BJ (cell line): ENCODE data around the gene FBXO21. TPM values are rescaled to one million over a fixed set of nuclear protein-coding genes. Genes with fewer than 3 reads are reported as not detected.

Experiments
- CTCF ChIA-PET: fragments of 350-600 bp; formaldehyde crosslinking; extraction: SDS; loops from one replicate; lab custom pipeline; 2021; ENCODE audit warnings: antibody characterized with exemption, inconsistent platforms; lab: Yijun Ruan, JAX
- POLR2A ChIA-PET: fragments of 300-600 bp; sonication (Branson Sonifier 250); formaldehyde crosslinking; extraction: SDS; loops from one replicate; lab custom pipeline; 2021; ENCODE audit warnings: antibody characterized with exemption; lab: Charles Lee
- DNase-seq: peaks from one replicate; pipeline ENCODE4 v3.0.0-alpha.2; 2011; ENCODE audit warnings: low read depth
- H3K27me3 ChIP-seq: 2 replicates; pipeline ENCODE4 v1.6.0; 2011; ENCODE audit warnings: low read length; ENCODE audit not compliant: control insufficient read depth, insufficient read depth
- H3K36me3 ChIP-seq: 2 replicates; pipeline ENCODE4 v1.5.1; 2011; ENCODE audit warnings: low read length; ENCODE audit not compliant: control insufficient read depth, insufficient read depth
- H3K4me3 ChIP-seq: 2 replicates; pipeline ENCODE4 v1.5.1; 2011; ENCODE audit warnings: low read depth, mild to moderate bottlenecking, control low read depth, low read length
- polyA plus RNA-seq: library from polyadenylated mRNA; depleted of rRNA; stranded (reverse); fragments of >200 nt; gene quantifications from 2 replicates; pipeline ENCODE4 v1.2.3, GENCODE V29; 2011
- TF ChIP-seq, protein P1 (sequence below): IDR thresholded peaks from 2 replicates; pipeline ENCODE4 v1.5.1; 2011; ENCODE audit warnings: low read depth, mild to moderate bottlenecking, control low read depth, inconsistent platforms, low read length, moderate library complexity; ENCODE audit not compliant: insufficient read depth

The FBXO21 gene
- polyA plus RNA-seq, 1 experiment, result 28.9 TPM

DNA sequence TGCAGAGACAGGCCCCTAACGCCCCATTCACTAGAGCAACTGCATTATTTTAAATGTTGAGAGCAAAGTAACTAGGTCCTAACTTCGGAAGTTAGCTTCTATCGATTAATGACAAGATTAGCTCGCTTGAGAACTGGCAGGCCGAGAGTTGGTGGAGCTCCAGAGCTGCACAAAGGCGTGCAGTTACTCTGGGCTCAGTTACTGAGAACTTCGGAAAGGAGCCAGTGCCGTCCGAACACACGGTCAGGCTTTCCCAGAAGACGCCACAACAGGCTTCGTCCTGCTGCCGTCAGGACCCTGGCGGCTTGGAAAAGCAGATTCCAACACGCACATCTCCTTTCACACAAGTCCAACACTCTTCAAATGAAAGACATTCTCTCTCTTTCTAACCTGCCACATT lies 45.7 kb downstream of the FBXO21 start:
- DNase-seq, result no peak
- Histone ChIP-seq H3K36me3 (peaks cover 10% of the 10 kb centered on the region), H3K27me3 (no peaks in the 10 kb centered on the region), H3K4me3 (no peak overlapping the region)
- ChIA-PET POLR2A (no interaction called here), CTCF (interaction anchor here (1.3 kb wide), 1 partner anchor 10 kb away, joined by 5 read pairs; no protein-coding TSS in a partner anchor)
- TF ChIP-seq, protein P1, sequence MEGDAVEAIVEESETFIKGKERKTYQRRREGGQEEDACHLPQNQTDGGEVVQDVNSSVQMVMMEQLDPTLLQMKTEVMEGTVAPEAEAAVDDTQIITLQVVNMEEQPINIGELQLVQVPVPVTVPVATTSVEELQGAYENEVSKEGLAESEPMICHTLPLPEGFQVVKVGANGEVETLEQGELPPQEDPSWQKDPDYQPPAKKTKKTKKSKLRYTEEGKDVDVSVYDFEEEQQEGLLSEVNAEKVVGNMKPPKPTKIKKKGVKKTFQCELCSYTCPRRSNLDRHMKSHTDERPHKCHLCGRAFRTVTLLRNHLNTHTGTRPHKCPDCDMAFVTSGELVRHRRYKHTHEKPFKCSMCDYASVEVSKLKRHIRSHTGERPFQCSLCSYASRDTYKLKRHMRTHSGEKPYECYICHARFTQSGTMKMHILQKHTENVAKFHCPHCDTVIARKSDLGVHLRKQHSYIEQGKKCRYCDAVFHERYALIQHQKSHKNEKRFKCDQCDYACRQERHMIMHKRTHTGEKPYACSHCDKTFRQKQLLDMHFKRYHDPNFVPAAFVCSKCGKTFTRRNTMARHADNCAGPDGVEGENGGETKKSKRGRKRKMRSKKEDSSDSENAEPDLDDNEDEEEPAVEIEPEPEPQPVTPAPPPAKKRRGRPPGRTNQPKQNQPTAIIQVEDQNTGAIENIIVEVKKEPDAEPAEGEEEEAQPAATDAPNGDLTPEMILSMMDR, result no peak

DNA sequence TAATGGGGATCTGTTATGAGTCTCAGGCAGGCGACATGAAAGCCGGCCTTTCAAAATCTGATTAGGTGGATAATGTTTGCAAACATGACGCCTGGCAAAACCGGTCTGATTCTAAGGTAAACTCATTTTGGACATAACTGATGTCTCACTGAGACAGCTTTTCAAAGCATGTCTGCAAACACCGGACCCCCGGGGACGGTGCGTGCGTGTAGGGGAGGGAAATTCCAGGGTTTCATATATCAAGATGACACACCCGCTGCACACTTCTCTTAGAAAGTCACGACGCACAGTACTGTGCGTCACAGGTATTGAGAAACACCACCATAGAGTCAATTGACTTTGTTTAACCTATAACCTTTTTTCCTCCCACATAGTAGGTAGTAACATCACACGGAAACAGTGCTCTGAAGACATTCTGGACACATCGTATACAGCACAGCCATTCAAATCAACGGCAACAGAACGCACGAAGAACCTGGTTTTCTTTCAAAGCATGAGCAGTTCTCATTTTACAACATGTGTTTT lies 47.2 kb downstream of the FBXO21 start:
- no peak for DNase-seq
- POLR2A ChIA-PET, result no interaction called here
- Histone ChIP-seq H3K4me3 (no peak overlapping the region), H3K36me3 (peaks cover 10% of the 10 kb centered on the region), H3K27me3 (no peaks in the 10 kb centered on the region)
- CTCF ChIA-PET, result interaction anchor here (1.1 to 2.1 kb wide), 2 partner anchors 8 to 23 kb away, joined by 3 to 8 read pairs; no protein-coding TSS in a partner anchor
- TF ChIP-seq, protein P1, result no peak

DNA sequence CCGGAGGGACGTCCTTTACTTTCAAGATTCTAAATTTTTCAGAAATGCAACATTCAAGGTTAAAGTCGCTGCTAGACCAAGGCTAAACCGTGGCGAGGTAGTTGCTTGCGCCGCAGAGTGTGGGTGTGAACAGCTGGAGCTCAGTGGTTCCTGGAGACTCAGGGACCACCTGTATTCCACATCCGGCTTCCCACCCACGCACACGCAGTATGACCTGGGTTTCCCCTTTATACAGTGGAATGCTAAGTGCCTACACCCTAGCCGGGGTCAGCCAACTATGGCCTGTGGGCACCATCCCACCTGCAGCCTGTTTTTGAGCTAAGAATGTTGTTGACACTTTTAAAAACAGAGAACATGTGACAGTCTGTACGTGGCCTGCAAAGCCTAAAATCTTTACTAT lies 48.2 kb downstream of the FBXO21 start:
- TF ChIP-seq, protein P1, result no peak
- POLR2A ChIA-PET, result no interaction called here
- Histone ChIP-seq H3K27me3 (no peaks in the 10 kb centered on the region), H3K4me3 (no peak overlapping the region), H3K36me3 (peaks cover 7% of the 10 kb centered on the region)
- CTCF ChIA-PET, result interaction anchor here (2.1 kb wide), 1 partner anchor 9 kb away, joined by 8 read pairs; no protein-coding TSS in a partner anchor
- DNase-seq, result no peak

DNA sequence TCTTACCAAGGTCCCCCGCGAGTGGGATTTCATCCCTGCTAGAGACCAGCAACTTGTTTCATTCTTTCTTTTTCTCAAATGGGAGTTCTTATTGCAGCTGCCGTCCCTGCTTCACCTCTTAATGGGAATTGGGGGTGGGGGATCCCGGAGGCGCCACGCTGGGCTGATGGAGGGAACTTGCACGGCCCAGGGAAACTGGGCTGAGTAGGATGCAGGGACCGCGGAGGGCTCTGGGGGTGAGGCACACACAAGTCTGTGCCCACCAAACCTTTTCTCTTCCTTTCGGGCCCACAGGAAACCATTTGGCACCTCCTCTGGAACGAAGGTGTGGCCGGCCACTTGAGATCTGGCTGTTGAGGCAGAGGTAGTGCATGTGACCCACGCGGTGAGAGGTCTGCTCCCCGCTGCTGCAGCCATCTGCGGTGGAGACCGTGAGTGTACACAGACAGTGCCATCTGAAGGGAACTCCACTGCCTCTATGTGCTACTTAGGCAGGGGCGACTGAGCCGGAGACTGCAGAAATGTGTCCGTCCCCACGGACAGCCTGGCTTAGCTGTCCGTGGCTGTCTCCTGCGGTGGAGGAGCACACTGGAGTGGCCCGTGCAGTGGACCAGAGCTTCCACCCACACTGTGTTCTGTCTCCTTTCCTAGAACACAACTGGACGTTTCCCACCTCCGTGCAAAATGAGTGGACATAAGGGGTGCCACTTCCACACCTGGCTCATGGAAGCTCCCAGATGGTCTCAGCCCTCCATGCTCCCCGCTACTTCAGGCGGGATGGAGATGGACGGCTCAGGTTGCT lies 49.0 kb downstream of the FBXO21 start:
- POLR2A ChIA-PET, result no interaction called here
- TF ChIP-seq, protein P1, result no peak
- Histone ChIP-seq H3K36me3 (peaks cover 7% of the 10 kb centered on the region), H3K27me3 (no peaks in the 10 kb centered on the region), H3K4me3 (no peak overlapping the region)
- CTCF ChIA-PET, result interaction anchor here (2.1 kb wide), 1 partner anchor 10 kb away, joined by 8 read pairs; no protein-coding TSS in a partner anchor
- DNase-seq, result no peak

DNA sequence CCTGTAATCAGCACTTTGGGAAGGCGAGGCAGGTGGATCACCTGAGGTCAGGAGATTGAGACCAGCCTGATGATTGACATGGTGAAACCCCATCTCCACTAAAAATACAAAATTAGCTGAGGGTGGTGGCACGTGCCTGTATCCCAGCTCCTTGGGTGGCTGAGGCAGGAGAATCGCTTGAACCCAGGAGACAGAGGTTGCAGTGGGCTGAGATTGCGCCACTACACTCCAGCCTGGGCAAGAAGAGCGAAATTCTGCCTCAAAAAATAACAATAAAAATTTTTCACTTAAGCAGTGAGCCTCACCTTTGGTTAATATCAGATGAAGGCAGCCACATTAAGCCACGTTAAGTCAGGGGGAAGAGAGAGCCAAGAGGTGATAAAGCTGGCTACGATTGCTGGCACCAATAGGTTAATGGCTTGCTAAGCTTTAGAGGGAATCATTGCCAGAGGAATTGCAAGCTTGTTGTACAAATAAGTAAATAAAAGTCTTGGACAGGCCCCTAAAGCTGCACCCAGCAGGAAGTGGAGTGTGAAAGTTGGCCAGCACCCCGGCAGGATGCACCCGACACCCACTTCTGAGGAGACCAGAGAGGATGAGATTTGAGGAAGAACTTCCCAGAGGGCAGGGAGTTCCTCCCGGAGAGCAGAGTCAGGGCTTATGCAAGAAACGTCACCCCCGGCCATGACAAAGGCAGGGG lies 49.7 kb downstream of the FBXO21 start:
- Histone ChIP-seq H3K36me3 (peaks cover 4% of the 10 kb centered on the region), H3K27me3 (no peaks in the 10 kb centered on the region), H3K4me3 (no peak overlapping the region)
- TF ChIP-seq, protein P1, result no peak
- ChIA-PET CTCF (no interaction called here), POLR2A (no interaction called here)
- no peak for DNase-seq
